NK-92 (cell line): Measurements from ENCODE around the gene OTOG.

Experiments
- DNase-seq: peaks from one replicate; lab custom pipeline; 2025; ENCODE audit not compliant: unreplicated experiment; lab: John Stamatoyannopoulos, UW

OTOG gene

DNA sequence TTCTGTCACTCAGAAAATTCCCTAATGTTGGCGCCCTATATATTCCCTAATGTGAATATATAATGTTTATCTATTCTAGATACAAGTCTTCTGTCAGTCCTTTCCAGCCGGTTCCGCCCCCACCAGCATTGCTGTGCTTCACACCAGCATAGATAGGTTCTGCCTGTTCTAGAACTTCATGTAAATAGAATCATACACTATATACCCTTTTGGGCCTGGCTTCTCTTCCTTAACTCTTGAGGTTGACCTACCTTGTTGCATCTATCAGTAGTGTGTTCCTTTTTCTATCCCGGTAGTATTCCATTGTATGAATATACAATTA, 34.6 kb downstream of the OTOG start:
- DNase-seq = no peak

GRCh38 chr11:17585911-17586695, 39.0 kb downstream of the OTOG start:
- no peak for DNase-seq

GRCh38 chr11:17588166-17588565, 41.1 kb downstream of the OTOG start:
- no peak for DNase-seq

DNA sequence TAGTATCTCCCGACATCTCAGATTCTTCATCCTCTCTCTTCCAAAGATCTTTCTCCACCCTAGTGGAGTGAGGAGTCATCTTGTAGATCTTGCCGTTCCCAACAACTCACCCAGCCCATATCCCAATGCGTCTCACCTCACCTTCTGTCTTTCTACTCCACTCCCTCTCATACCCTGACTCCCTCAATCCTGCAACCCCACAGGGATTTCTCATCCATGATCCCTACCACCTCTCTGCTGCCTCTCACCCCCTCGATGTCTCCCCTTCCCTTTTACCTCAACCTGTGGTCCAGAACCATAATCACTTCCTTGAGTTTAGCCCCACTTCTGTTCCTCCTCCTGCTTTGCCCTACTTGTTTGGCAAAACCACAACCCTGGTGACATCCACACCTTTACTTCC, 41.7 kb downstream of the OTOG start:
- no peak for DNase-seq

GRCh38 chr11:17590463-17590862, 43.4 kb downstream of the OTOG start:
- no peak for DNase-seq

- DNase-seq = no peak
These were observed 44.2 kb downstream of the OTOG start for GRCh38 chr11:17591293-17591692.

- no peak for DNase-seq
These were observed 46.6 kb downstream of the OTOG start for GRCh38 chr11:17593466-17594245.

- no peak for DNase-seq
These were observed 47.7 kb downstream of the OTOG start for GRCh38 chr11:17594686-17595192.

DNA sequence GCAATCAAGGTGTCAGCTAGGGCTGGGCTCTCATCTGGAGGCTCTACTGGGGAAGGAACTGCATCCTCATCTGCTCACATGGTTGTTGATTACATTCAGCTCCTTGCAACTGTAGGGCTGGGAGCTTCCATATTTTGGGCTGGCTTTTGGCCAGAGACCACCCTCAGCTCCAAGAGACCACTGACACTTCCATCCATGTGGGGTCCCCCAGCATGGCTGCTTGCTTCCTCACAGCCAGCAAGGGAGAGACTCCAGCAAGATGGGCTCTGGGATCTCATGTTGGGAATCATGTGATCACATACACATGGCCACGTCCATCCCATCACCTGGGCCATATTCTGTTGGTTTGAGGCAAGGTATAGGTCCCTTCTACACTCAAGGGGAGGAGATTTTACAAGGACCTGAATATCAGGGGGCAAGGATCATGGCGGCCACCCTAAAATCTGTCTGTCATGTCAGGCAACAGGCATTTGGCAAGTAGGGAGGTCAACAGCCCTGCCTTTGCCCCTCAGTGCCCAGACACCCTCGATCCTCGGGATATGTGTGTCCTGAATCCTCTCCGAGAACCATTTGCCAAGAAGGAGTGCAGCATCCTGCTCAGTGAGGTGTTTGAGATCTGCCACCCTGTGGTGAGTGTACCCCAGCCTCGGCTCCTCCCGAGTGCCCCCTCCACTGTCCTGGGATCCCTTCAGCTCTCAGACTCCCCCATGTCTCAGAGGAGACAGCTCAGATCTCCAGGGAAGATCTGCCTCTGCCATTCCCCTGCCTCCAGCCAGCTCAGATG, 48.7 kb downstream of the OTOG start:
- DNase-seq = no peak

GRCh38 chr11:17596310-17596669, 49.2 kb downstream of the OTOG start:
- no peak for DNase-seq

DNA sequence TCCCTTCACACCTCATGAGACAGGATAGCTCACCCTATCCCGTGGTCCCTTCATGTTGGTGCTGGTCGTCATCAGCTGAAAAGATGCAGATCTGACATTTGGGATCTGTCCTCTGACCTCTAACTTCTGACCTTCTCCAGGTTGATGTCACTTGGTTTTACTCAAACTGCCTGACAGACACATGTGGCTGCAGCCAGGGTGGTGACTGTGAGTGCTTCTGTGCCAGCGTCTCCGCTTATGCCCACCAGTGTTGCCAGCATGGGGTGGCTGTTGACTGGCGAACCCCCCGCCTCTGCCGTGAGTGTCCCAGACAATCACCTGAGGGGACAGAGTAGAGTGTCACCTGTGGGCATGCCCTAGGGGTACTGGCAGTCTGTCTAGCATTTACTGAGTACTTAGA, 49.7 kb downstream of the OTOG start:
- no peak for DNase-seq

- DNase-seq = no peak
These were observed 50.7 kb downstream of the OTOG start for GRCh38 chr11:17597770-17598169.

DNA sequence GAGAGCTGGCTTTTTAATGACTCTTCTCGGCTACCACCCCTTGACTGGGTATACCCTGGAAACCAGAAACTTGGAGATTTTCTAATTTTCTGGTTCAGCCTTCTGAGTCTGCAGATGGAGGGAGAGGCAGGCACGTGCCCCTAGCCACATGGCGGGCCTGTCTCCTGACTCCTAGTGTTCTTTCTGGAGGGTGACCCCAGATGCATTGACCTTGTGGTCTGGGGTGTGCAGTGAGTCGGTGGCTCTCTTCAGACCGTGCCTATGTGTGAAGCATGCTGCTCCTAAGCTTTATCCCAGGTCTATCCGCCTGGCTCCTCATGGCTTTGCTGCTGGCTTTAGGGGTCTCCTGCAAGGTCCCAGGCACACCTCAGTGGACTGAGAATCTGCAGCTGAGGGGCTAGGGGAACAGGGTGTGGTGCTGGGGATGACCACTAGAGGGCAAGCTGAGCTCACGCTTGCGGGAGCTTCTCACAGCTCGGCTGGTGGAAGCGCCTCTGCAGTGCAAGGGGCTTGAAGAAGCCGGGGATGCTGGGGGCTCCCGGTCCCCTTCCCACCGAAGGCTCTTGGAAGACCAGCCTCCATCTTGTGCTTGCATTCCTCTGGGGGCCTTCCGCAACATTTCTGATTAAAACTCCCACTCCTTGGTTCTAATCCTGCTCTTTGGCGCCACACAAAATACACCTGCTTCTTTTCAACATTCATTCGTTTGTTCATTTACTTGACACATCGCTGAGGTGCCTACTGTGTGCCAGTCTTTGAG, 51.8 kb downstream of the OTOG start:
- no peak for DNase-seq

DNA sequence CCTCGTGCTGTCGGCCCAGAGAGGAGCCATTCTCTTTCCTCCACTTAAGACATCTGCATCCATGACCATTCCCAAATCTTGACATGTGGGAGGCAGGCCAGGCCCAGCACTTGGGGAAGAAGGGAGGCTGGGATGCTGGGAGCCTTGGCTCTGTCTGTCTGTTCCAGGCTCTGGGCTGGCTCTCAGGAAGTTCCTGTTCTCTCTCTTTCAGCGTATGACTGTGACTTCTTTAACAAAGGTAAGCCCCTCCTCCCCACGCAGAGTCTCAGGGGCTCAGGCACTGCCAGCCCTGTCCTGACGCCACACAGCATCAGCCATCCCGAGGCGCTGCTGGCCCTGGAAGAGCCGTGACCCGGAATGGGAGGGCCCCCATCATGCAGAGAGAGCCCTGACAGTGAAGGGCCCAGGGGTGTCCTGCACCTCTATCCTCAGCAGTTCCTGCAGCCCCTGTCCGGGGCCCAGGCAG, 52.4 kb downstream of the OTOG start:
- no peak for DNase-seq

DNA sequence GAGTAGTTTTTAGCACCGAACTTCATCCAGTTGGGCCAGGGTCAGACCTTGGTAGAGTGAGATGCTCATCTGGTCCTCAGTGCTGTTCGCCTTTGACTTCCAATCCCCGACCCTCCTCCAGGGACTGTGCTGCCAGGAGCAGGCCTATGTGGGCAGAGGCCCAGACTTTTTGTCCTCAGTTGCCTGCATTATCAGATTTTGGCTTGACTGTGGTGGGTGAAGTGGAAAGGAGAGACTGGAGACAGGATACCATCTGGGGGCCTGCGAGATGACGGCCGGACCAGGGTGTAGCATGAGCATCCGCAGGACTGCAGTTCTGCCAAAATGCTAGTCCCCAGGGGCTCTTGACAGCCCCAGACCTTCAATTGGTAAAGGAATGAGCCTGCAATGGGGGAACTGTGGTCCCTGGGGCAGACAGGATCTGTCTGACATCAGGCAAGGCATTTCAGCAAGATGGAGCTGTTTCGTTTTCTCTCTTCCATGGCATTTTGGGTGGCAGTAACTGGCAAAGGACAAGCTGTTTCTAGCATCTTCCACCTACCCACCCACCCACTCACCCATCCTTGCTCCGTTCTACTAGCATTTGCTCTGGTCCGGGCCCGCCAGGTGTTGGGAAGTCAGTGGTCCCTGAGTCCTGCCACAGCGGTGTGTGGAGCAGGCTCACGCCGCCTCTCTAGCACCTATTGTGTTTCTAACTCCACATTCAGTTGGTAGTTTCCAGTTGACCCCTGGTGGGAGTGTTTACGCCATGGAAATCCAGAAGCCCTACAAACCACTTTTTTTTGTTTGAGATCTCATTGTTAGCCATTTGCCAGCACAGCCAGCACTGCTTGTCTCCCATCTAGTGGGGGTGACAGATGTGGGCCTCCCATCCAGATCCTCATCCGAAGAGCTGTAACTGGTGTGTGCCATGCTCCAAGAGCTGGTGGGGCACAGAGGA, 53.5 kb downstream of the OTOG start:
- no peak for DNase-seq

DNA sequence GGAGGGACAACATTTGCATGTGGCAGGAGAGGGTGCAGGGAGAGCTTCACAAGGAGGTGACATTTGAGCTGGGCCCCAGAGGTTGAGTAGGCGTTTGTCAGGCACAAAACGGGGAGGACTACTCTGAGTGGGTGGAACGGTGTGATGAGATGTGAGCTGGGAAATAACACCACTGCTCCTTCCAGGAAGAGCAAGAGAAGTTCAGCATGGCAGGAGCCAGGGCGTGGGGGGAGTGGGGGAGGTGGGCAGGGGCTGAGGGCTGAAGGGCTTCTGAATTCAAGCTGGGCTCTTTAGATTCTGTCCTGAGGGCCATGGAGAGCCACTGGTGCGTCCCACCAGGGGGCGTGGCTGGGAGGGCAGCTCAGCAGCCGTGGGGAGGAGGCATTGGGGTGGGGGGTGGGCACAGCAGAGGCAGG, 54.2 kb downstream of the OTOG start:
- DNase-seq = no peak

GRCh38 chr11:17601676-17602075, 54.6 kb downstream of the OTOG start:
- DNase-seq = no peak

GRCh38 chr11:17602105-17603001, 55.3 kb downstream of the OTOG start:
- no peak for DNase-seq
